ENCODE data around the gene PRKG1. TPM values are rescaled to one million over a fixed set of nuclear protein-coding genes. Genes with fewer than 3 reads are reported as not detected.

The PRKG1 gene
- total and polyA plus RNA-seq, 2 donors from 2014 or later, result 3.6 to 14.8 TPM

- intact Hi-C loops (cut with DNase I), result no loop called here
- no peak overlapping the region for H3K9ac ChIP-seq (ENCODE audit: low read length in 3 of 3)
- H3K4me3 ChIP-seq (ENCODE audit: low read length in 3 of 3), result no peak overlapping the region
- H3K4me1 ChIP-seq (ENCODE audit: control insufficient read depth in 2 of 3, insufficient read depth in 2 of 3, low read depth in 1 of 3, low read length in 3 of 3), result no peaks in the 10 kb centered on the region
- DNase-seq (no peak), FAIRE-seq (no peak)
- no peak overlapping the region for H3K27ac ChIP-seq (ENCODE audit: low read depth in 2 of 2, low read length in 2 of 2)
- no peak for TF ChIP-seq CTCF (IDR thresholded peaks at IDR 0.05; ENCODE audit: borderline replicate concordance, extremely low read depth, insufficient read depth)
- no peaks in the 10 kb centered on the region for H3K27me3 ChIP-seq (ENCODE audit: control insufficient read depth, insufficient read depth, low read length)
- no peaks in the 10 kb centered on the region for H3K36me3 ChIP-seq (ENCODE audit: control insufficient read depth in 2 of 3, insufficient read depth in 3 of 3, low read length in 3 of 3)
- no peaks in the 10 kb centered on the region for H3K9me3 ChIP-seq (ENCODE audit: control insufficient read depth in 2 of 3, insufficient read depth in 1 of 3, low read length in 3 of 3)
These were observed 812.3 kb downstream of the PRKG1 start for GRCh38 chr10:51886438-51887068.

DNA sequence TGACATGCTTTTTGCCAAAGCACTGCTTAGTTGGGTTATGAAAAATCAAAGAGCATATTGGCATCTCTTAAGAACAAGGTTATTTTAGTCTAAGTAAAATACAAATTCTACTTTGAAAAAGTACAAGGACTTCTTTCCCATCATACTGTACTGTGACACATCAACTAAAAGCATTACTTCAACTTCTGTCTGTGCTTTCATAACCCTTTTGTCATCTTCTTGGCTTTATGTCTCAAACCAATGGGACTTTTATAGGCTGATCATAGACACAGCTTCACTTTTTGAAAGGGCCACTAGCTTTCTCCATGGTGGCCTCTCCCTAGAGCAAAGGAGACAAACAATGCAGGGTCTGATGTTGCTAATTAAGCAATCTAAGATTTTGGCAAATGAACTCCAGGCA, 814.0 kb downstream of the PRKG1 start:
- H3K9ac ChIP-seq (ENCODE audit: low read length in 3 of 3), result no peak overlapping the region
- FAIRE-seq (no peak), DNase-seq (no peak)
- intact Hi-C loops (cut with DNase I), result no loop called here
- H3K36me3 ChIP-seq (ENCODE audit: control insufficient read depth in 2 of 3, insufficient read depth in 3 of 3, low read length in 3 of 3), result no peaks in the 10 kb centered on the region
- no peaks in the 10 kb centered on the region for H3K4me1 ChIP-seq (ENCODE audit: control insufficient read depth in 2 of 3, insufficient read depth in 2 of 3, low read depth in 1 of 3, low read length in 3 of 3)
- H3K9me3 ChIP-seq (ENCODE audit: control insufficient read depth in 2 of 3, insufficient read depth in 1 of 3, low read length in 3 of 3), result no peaks in the 10 kb centered on the region
- no peak for TF ChIP-seq CTCF (IDR thresholded peaks at IDR 0.05; ENCODE audit: borderline replicate concordance, extremely low read depth, insufficient read depth)
- no peak overlapping the region for H3K4me3 ChIP-seq (ENCODE audit: low read length in 3 of 3)
- H3K27ac ChIP-seq (ENCODE audit: low read depth in 2 of 2, low read length in 2 of 2), result no peak overlapping the region
- no peaks in the 10 kb centered on the region for H3K27me3 ChIP-seq (ENCODE audit: control insufficient read depth, insufficient read depth, low read length)

- Histone ChIP-seq H3K4me3 (ENCODE audit: low read length in 3 of 3) (no peak overlapping the region), H3K9ac (ENCODE audit: low read length in 3 of 3) (no peak overlapping the region), H3K27me3 (ENCODE audit: control insufficient read depth, insufficient read depth, low read length) (no peaks in the 10 kb centered on the region), H3K9me3 (ENCODE audit: control insufficient read depth in 2 of 3, insufficient read depth in 1 of 3, low read length in 3 of 3) (no peaks in the 10 kb centered on the region), H3K4me1 (ENCODE audit: control insufficient read depth in 2 of 3, insufficient read depth in 2 of 3, low read depth in 1 of 3, low read length in 3 of 3) (no peaks in the 10 kb centered on the region), H3K36me3 (ENCODE audit: control insufficient read depth in 2 of 3, insufficient read depth in 3 of 3, low read length in 3 of 3) (no peaks in the 10 kb centered on the region), H3K27ac (ENCODE audit: low read depth in 2 of 2, low read length in 2 of 2) (no peak overlapping the region)
- intact Hi-C loops (cut with DNase I), result no loop called here
- DNase-seq (no peak), FAIRE-seq (no peak)
- TF ChIP-seq CTCF (IDR thresholded peaks at IDR 0.05; ENCODE audit: borderline replicate concordance, extremely low read depth, insufficient read depth), result no peak
These were observed 818.0 kb downstream of the PRKG1 start for GRCh38 chr10:51892313-51892712.
